OCI-LY7 (cell line): ENCODE data around the gene TPTE2.

Experiments used
- EZH2phosphoT487 ChIP-seq: fragments of 200-600 bp; sonication (generic); IDR thresholded peaks from 2 replicates; pipeline ENCODE4 v1.6.1; 2018; ENCODE audit warnings: low read depth, borderline replicate concordance, mild to moderate bottlenecking, mixed run types, antibody characterized with exemption, low read length, moderate library complexity, mixed read lengths
- TF ChIP-seq, protein P1 (sequence below): fragments of 200-600 bp; sonication (generic); conservative IDR thresholded peaks from 2 replicates; pipeline ENCODE4 v1.5.1; 2014; ENCODE audit warnings: mild to moderate bottlenecking, antibody characterized with exemption, low read length, moderate library complexity, mixed read lengths

DNA sequence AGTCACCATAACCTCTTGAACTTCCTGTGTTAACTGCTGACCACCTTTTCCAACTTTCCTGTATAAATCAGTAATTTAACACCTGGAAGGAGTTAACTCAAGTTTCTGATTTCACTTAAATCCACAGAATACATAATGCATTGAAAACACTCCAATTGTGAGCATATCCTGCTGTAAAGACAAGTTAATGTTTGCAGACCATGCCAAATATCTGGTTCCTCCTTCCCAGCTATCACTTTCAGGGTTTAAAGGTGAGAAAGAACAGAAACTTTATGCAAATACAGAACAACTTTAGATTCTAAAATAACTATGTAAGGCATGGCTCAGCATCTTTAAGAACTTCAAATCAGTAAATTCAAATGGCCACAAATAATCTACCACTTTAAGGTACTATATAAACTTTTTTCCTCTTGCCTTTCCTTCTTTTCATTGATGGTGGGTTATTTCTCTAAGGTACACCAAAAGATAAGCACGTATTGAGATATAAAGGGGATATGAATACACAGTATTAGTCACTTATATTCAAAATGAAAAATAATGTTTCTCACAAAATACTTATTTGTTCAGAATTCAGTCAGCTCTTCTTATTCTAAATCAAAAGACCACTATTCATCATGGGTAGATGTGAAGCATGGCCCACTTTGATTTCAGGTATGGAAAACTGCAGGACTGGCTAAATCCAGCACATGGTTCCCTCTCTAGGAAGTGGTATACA lies 6.6 kb upstream of the TPTE2 start:
- TF ChIP-seq, protein P1, sequence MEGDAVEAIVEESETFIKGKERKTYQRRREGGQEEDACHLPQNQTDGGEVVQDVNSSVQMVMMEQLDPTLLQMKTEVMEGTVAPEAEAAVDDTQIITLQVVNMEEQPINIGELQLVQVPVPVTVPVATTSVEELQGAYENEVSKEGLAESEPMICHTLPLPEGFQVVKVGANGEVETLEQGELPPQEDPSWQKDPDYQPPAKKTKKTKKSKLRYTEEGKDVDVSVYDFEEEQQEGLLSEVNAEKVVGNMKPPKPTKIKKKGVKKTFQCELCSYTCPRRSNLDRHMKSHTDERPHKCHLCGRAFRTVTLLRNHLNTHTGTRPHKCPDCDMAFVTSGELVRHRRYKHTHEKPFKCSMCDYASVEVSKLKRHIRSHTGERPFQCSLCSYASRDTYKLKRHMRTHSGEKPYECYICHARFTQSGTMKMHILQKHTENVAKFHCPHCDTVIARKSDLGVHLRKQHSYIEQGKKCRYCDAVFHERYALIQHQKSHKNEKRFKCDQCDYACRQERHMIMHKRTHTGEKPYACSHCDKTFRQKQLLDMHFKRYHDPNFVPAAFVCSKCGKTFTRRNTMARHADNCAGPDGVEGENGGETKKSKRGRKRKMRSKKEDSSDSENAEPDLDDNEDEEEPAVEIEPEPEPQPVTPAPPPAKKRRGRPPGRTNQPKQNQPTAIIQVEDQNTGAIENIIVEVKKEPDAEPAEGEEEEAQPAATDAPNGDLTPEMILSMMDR = no peak
- no peak for TF ChIP-seq EZH2phosphoT487
